ENCODE data around the gene OBSCN.

GRCh38 chr1:228164561-228165371 is 43.1 kb upstream of the OBSCN start:
- TF ChIP-seq CTCF (IDR thresholded peaks at IDR 0.05; ENCODE audit: insufficient read depth, low read depth, low read length), result no peak
- no peak for TF ChIP-seq EZH2 (IDR thresholded peaks at IDR 0.05; ENCODE audit: insufficient read depth, low read length)
